GM19328 (cell line): ENCODE measurements around the gene SPTLC3.
A peak's percentile ranks its signal among the peaks of the same experiment; 100 is the strongest.

Experiments used
- ATAC-seq: cut with Tn5 transposase; IDR thresholded peaks from one replicate; pipeline ENCODE4 v1.9.1; 2021; ENCODE audit warnings: mild to moderate bottlenecking, moderate library complexity; ENCODE audit not compliant: unreplicated experiment

SPTLC3 gene

DNA sequence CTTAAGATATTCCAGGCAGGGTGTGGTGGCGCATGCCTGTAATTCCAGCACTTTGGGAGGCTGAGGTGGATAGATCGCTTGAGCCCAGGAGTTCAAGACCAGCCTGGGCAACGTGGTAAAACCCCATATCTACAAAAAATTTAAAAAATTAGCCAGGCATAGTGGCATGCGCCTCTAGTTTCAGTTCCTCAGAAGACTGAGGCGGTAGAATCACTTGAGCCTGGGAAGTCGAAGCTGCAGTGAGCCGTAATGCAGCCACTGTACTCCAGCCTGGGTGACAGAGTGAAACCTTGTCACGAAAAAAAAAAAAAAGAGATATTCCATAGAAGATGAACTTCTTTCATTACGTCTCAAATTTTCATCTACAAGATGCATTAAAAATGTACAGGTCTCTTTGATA is 165.6 kb downstream of the SPTLC3 start:
- ATAC-seq: peak; percentile 69

DNA sequence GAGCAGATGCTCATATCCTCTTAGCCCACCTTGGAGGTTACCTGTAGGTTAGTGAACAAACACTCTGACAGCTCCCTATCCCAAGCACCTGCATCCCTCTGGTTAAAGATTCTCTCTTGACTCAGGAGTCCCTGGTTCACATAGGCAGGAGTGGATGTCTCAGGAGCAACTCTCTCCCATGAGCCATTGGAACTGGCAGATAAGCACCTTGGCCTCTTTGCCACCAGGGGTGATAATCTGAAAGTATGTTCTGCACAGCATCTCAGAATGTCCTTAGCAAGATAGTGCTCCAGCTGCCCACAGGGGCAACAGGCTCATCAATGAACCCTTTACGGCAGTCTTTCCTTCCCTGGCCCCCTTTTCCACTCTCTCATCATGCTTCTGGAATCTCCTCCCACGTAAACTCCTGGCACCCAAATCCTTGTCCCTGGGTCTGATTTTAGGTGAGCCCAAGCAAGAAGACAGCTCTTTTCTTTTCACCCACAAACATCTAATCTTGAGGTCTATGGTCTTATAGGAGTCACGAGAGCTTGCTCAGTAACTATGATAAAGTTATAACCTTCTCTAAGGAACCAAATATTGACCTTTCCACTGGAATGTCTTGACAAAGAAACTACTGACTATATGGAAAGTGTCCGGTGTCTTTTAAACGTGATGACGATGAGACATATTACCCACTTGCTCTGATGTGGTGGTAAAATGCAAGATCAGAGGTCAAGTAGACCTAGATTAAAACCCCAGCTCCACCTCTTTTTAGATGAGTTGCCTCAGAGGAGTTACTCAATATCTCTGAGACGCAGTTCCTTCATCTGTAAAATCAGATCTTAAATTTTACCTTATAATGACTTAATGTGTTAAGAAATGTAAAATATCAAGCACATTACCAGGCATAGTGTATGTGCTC is 172.5 kb downstream of the SPTLC3 start:
- no peak for ATAC-seq

DNA sequence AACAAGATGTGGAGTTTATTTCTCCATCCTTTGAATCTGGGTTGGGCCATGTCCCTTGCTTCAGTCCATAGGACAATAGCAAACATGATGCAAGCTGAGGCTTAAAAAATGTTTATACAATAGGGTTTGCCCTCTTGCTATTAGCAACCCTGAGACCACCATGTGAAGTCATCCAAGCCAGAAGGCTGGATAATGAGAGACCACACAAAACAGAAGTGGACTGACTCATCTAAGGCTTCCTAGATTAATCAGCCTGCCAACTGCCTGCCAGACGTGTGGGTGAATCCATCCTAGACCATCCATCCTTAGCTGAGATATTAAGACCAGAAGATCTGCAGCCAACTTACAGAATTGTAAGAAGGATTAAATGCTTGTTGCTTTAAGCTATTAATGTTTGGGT is 174.2 kb downstream of the SPTLC3 start:
- no peak for ATAC-seq

- ATAC-seq: no peak
Observed at GRCh38 chr20:13186043-13186774, 177.4 kb downstream of the SPTLC3 start.

- no peak for ATAC-seq
Observed at GRCh38 chr20:13187899-13188298, 179.1 kb downstream of the SPTLC3 start.

DNA sequence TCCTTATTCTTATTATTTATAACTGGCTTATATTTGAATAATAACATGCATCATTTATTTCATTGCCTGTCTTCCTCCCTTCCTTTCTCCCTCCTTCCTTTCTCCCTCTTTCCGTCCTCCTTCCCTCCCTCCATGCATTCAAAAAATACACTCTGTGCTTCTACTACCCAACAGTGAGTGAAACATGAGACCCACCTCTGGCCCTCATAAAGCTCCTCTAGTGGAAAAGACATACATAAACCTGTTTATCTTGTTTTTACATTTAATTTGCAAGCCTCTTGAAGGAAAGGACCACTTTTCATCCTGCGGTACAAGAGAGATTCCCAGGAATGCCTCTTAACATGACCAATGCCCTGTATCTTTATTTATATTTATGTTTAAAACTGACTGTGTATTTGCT is 190.5 kb downstream of the SPTLC3 start:
- no peak for ATAC-seq

DNA sequence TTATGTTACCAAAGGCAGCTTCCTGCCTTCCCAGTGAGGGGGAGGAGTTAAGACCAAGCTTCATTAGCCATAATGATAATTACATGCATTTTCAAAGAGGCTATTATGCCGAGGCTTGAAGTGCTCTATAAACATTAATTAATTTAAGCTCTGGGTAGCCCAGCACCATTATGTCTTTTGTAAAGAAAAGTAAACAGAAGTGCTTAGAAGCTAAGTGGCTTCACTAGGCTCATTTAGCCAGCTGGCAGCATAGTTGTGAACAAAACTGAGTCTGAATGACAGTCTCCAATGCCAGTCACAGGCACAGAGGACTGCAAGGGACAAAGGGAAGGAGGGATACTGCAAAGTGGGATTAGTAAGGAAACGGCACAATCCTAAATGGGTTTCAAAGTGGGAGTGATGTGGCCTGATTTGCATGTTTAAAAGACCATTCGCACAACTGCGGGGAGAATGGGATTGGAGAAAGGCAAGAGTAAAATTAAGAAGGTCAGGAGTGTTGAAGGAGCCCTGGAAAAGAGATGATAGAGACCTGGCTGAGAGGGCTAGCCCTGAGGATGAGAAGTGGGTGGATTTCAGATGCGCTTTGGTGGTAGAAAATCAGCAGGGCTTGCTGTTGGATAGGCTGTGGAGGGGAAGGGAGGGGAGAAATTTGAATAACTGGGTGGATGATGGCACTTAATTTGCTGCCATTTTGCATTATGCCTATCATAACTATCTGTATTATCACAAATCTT is 192.2 kb downstream of the SPTLC3 start:
- ATAC-seq: no peak

DNA sequence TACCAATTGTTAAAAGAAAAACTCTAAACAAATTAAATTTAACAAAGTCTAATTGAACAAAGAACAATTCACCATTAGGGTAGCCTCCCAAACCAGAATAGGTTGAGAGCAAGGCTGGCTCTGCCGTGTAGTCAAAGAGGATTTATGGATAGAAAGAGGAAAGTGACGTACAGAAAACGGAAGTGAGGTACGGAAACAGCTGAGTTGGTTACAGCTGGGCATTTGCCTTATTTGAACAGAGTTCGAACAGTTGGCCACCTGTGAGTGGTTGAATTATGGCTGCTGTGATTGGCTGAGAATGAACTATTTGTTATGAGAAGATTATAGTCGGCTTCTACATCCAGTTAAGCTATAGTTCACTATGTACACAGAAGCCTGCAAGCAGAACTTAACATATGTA is 193.8 kb downstream of the SPTLC3 start:
- ATAC-seq: no peak

- no peak for ATAC-seq
Observed at GRCh38 chr20:13205425-13205824, 196.7 kb downstream of the SPTLC3 start.

DNA sequence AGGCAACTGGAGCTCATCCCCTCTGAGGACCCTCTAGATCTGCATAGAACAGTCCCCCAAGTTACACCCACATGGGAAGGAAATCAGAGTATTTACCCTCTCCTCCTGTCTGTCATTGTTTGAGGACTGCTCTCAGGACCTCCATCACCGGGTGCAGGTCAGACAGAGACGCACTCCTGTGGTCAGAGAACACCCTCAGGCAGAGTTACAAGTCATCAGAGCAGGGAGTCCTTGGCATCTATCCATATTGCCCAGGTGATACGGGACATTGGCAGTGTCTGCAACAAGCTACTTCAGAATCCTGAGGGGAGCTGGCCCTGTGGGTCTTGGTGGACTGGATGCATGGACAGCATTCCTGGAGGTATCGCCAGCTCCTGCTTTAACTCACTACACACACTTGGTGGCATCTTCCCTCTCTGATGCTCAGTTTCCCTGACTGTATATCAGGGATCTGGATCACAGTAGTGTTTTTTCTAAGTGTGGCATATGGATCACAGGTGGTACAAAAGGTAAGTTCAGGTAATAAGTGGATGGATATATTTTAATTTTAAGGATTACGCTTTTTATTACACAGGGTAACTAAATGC is 197.2 kb downstream of the SPTLC3 start:
- no peak for ATAC-seq

DNA sequence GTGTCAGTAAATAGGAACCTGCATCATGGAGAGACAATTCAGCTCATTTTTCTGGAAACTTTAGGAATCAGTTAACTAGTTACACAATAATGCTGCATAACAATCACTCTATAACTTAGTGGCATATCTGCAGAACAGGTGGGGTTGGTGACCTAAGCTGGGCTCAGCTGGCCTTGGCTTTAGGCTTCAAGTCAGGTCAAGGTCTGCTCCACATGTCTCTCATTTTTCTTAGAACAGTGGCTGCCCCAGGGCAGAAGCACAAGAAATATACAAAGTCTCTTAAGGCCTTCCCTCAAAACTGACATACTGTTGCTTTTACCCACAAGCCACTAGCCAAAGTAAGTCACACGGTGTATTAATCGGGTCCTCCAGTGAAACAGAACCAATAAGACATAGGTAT is 198.2 kb downstream of the SPTLC3 start:
- ATAC-seq: no peak

- no peak for ATAC-seq
Observed at GRCh38 chr20:13211956-13212618, 203.3 kb downstream of the SPTLC3 start.

DNA sequence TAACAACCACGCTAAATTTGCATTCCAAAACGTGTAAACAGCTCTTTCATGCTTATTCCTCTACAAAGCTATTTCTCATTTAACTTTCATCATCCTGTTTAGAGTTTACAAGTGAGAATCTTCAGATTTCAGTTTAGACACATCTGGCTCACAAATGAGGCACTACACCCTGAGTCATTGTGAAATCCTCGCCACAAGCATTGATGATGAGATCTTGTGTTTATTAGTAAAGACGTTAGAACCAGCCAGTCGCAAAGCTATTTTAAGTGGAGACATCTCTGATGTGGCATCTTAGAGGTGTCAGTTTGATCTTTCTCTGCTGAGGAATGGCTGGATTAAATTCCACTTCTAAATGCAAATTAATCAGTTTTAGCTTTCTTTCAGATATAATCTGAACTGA is 204.0 kb downstream of the SPTLC3 start:
- no peak for ATAC-seq

DNA sequence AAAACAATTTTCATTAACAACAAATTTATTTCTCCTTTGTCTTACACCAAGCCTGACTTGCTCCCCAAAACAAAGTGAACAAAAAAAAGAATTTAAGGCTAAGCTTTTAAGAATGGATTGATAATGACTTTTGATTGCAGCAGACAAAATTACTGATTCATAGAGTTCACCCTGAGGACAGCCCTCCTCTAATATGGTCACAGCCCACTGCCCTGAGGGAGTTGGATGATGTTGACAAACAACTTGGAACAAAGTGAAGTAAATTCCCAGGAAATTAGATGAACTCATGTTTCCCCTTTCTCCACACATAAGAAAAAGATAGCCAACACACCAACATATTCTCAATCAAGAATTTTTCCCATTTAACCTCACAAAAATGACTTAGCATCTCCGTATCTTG is 204.6 kb downstream of the SPTLC3 start:
- no peak for ATAC-seq

DNA sequence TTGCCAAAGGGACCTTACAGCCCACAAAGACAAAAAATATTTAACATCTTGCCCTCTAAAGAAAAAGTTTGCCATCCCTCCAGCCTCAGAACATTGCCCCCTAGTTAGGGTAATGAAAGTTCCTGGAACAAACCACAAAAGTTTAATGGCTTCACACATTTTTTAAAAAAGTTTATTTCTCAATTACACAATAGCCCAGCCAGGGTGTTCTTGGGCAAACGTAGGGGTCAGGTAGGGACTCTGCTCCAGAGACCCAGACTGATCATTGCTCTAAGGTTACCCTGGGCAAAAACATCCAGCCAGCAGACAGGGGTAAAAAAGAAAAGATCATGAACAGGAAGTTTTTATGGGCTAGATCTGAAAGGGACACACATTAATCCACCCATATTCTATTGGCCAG is 207.8 kb downstream of the SPTLC3 start:
- no peak for ATAC-seq
